ENCODE measurements around the gene LIPC. TPM values are rescaled to one million over a fixed set of nuclear protein-coding genes. Genes with fewer than 3 reads are reported as not detected.

LIPC gene
- polyA plus RNA-seq, 1 of the 3 experiments (the other 2 are of a cell fraction), result not detected

DNA sequence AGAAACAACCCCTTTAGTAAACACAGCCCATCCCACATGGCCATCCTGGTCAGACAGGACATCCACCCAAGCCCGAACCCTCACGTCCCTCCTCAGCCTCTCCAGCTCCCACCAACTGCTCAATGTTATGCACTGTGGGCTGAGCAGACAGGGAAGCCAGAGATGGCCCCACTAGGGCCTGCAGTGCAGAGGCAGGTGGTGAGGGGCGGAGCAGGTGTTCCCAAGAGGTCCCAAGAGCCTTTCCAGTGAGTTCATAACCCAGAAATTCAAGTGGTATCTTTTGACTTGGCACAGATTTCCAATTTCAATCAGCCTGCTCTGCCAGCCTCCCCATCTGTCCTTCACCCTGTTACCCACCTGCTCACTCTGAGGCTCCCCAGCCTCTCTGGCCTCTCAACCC is 130.3 kb downstream of the LIPC start:
- H3K79me2 ChIP-seq (ENCODE audit: insufficient read depth), result no peaks in the 10 kb centered on the region
- TF ChIP-seq GABPA (IDR thresholded peaks at IDR 0.05; ENCODE audit: low read depth) (no peak), ELF1 (IDR thresholded peaks at IDR 0.05) (no peak), TCF12 (IDR thresholded peaks at IDR 0.05) (no peak), NRF1 (IDR thresholded peaks at IDR 0.05; ENCODE audit: low read depth, low read length) (no peak), FOXJ3 (CRISPR knock-in tag; IDR thresholded peaks at IDR 0.05) (no peak), SMC3 (IDR thresholded peaks at IDR 0.05; ENCODE audit: low read depth, low read length) (no peak), SIN3A (IDR thresholded peaks at IDR 0.05; ENCODE audit: borderline replicate concordance, low read depth, low read length) (no peak), POLR2AphosphoS5 (IDR thresholded peaks at IDR 0.05; ENCODE audit: low read depth, low read length) (no peak), GATA2 (CRISPR knock-in tag; IDR thresholded peaks at IDR 0.05) (no peak), YY1 (IDR thresholded peaks at IDR 0.05; ENCODE audit: low read depth) (no peak), MEF2A (IDR thresholded peaks at IDR 0.05; ENCODE audit: borderline replicate concordance, low read depth) (no peak), RAD21 (IDR thresholded peaks at IDR 0.05; ENCODE audit: low read length) (no peak)
- TF ChIP-seq, protein P1, sequence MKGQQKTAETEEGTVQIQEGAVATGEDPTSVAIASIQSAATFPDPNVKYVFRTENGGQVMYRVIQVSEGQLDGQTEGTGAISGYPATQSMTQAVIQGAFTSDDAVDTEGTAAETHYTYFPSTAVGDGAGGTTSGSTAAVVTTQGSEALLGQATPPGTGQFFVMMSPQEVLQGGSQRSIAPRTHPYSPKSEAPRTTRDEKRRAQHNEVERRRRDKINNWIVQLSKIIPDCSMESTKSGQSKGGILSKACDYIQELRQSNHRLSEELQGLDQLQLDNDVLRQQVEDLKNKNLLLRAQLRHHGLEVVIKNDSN (IDR thresholded peaks at IDR 0.05; ENCODE audit: borderline replicate concordance, low read depth), result no peak
- TF ChIP-seq, protein P2, sequence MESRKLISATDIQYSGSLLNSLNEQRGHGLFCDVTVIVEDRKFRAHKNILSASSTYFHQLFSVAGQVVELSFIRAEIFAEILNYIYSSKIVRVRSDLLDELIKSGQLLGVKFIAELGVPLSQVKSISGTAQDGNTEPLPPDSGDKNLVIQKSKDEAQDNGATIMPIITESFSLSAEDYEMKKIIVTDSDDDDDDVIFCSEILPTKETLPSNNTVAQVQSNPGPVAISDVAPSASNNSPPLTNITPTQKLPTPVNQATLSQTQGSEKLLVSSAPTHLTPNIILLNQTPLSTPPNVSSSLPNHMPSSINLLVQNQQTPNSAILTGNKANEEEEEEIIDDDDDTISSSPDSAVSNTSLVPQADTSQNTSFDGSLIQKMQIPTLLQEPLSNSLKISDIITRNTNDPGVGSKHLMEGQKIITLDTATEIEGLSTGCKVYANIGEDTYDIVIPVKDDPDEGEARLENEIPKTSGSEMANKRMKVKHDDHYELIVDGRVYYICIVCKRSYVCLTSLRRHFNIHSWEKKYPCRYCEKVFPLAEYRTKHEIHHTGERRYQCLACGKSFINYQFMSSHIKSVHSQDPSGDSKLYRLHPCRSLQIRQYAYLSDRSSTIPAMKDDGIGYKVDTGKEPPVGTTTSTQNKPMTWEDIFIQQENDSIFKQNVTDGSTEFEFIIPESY (IDR thresholded peaks at IDR 0.05; ENCODE audit: borderline replicate concordance, low read depth), result no peak
- TF ChIP-seq, protein P3, sequence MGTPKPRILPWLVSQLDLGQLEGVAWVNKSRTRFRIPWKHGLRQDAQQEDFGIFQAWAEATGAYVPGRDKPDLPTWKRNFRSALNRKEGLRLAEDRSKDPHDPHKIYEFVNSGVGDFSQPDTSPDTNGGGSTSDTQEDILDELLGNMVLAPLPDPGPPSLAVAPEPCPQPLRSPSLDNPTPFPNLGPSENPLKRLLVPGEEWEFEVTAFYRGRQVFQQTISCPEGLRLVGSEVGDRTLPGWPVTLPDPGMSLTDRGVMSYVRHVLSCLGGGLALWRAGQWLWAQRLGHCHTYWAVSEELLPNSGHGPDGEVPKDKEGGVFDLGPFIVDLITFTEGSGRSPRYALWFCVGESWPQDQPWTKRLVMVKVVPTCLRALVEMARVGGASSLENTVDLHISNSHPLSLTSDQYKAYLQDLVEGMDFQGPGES (IDR thresholded peaks at IDR 0.05; ENCODE audit: low read depth, low read length), result no peak
- TF ChIP-seq, protein P4, sequence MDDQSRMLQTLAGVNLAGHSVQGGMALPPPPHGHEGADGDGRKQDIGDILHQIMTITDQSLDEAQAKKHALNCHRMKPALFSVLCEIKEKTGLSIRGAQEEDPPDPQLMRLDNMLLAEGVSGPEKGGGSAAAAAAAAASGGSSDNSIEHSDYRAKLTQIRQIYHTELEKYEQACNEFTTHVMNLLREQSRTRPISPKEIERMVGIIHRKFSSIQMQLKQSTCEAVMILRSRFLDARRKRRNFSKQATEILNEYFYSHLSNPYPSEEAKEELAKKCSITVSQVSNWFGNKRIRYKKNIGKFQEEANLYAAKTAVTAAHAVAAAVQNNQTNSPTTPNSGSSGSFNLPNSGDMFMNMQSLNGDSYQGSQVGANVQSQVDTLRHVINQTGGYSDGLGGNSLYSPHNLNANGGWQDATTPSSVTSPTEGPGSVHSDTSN (IDR thresholded peaks at IDR 0.05), result no peak
- ChIA-PET POLR2A (no interaction called here), CTCF (no interaction called here)
- H3K4me2 ChIP-seq, result no peak overlapping the region
- no peaks in the 10 kb centered on the region for H3K9me3 ChIP-seq
- H3K4me1 ChIP-seq (ENCODE audit: control insufficient read depth in 1 of 2, insufficient read depth in 2 of 2, low read depth in 1 of 2, low read length in 1 of 2), result peaks cover 0 to 8% of the 10 kb centered on the region in 2 experiments; a peak in 1 of 4 replicates
- DNase-seq, result no peak
- no peaks in the 10 kb centered on the region for H3K9me2 ChIP-seq
- no peak overlapping the region for H3K27ac ChIP-seq (ENCODE audit: low read depth in 2 of 2, low read length in 1 of 2)
- H3K4me3 ChIP-seq (ENCODE audit: low read depth in 2 of 2, low read length in 1 of 2), result no peak overlapping the region
- H3K9ac ChIP-seq, result no peak overlapping the region
- H2AFZ ChIP-seq (ENCODE audit: low read depth), result no peak overlapping the region
- no peaks in the 10 kb centered on the region for H3K36me3 ChIP-seq (replicated peaks in 1 of 2; ENCODE audit: control insufficient read depth in 1 of 2, insufficient read depth in 2 of 2, low read length in 1 of 2)
- H3F3A ChIP-seq (replicated peaks; ENCODE audit: insufficient read depth), result no peaks in the 10 kb centered on the region
- WGBS (ENCODE audit: low lambda C conversion rate), result 47% methylated on average over 3 of the region's 3 CpGs
- H3K27me3 ChIP-seq (ENCODE audit: insufficient read depth), result no peaks in the 10 kb centered on the region
- H4K20me1 ChIP-seq (ENCODE audit: insufficient read depth), result no peaks in the 10 kb centered on the region
